Esophagus muscularis mucosa (tissue), 3 donors: Measurements from ENCODE around the gene CSH2.

Experiments
- POLR2AphosphoS5 ChIP-seq, 2 donors: sonication (generic); formaldehyde crosslinking; IDR thresholded peaks; one replicate each; pipeline ENCODE4 v1.6.1; 2017; ENCODE audit warnings: antibody characterized with exemption in 2 of 2
- TF ChIP-seq, protein P1 (sequence below), 3 experiments: fragments of 200-600 bp in 2 of 3; fragments of 450-650 bp in 1 of 3; sonication (generic) in 2 of 3; IDR thresholded peaks; one replicate each; pipeline ENCODE4 v1.5.1; 2017 to 2019; ENCODE audit warnings: antibody characterized with exemption in 3 of 3, mild to moderate bottlenecking in 2 of 3, moderate library complexity in 1 of 3

DNA sequence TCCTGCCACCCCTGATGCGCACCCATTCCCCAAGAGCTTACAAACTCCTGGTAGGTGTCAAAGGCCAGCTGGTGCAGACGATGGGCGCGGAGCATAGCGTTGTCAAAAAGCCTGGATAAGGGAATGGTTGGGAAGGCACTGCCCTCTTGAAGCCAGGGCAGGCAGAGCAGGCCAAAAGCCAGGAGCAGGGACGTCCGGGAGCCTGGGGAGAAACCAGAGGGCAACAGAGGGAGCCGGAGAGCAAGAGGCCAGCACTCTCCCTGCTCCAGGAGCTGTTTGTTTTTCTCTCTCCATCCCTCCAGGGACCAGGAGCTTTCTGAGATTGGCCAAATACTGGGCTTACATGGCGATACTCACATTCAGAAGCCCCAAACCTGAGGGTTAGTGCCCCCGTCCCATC is 44.8 kb upstream of the CSH2 start:
- no peak for TF ChIP-seq POLR2AphosphoS5 (IDR thresholded peaks at IDR 0.05)
- TF ChIP-seq, protein P1, sequence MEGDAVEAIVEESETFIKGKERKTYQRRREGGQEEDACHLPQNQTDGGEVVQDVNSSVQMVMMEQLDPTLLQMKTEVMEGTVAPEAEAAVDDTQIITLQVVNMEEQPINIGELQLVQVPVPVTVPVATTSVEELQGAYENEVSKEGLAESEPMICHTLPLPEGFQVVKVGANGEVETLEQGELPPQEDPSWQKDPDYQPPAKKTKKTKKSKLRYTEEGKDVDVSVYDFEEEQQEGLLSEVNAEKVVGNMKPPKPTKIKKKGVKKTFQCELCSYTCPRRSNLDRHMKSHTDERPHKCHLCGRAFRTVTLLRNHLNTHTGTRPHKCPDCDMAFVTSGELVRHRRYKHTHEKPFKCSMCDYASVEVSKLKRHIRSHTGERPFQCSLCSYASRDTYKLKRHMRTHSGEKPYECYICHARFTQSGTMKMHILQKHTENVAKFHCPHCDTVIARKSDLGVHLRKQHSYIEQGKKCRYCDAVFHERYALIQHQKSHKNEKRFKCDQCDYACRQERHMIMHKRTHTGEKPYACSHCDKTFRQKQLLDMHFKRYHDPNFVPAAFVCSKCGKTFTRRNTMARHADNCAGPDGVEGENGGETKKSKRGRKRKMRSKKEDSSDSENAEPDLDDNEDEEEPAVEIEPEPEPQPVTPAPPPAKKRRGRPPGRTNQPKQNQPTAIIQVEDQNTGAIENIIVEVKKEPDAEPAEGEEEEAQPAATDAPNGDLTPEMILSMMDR (IDR thresholded peaks at IDR 0.05), result no peak
